ENCODE results near the gene MTF2. TPM values are rescaled to one million over a fixed set of nuclear protein-coding genes. Genes with fewer than 3 reads are reported as not detected.
"Not testable (repeated sequence)": the region's sequence is repeated elsewhere in the genome, so short reads cannot be mapped to it uniquely, and the experiment has no call there.

MTF2 gene
- polyA plus RNA-seq, 3 donors: 16.0 to 56.3 (median 32.5) TPM

DNA sequence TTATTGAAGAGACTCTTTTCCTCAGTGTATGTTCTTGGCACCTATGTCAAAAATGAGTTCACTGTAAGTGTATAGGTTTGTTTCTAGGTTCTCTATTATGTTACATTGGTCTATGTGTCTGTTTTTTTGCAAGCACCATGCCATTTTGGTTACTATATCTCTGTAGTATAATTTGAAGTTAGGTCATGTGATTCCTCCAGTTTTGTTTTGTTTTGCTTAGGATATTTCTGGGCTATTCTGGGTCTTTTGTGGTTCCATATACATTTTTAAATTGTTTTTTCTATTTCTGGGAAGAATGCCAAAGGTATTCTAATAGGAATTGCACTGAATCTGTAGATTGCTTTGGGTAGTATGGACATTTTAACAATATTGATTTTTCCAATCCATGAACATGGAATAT is 87.9 kb downstream of the MTF2 start:
- peaks cover 0 to 9% of the 10 kb centered on the region in 2 donors for H3K9me3 ChIP-seq (replicated peaks in 1 of 2; ENCODE audit: control insufficient read depth in 1 of 2, insufficient read depth in 1 of 2, low read length in 2 of 2)
- H3K4me3 ChIP-seq (replicated peaks in 1 of 3; ENCODE audit: low read depth in 2 of 3, low read length in 3 of 3): no peak overlapping the region
- intact Hi-C loops (cut with micrococcal nuclease): no loop called here
- no peaks in the 10 kb centered on the region for H3K27me3 ChIP-seq (ENCODE audit: control insufficient read depth in 2 of 2, insufficient read depth in 2 of 2, low read length in 2 of 2)
- no peak overlapping the region for H3K27ac ChIP-seq (ENCODE audit: low read depth in 1 of 2, low read length in 2 of 2)
- no peak overlapping the region for H2AFZ ChIP-seq (ENCODE audit: insufficient read depth, low read depth, low read length, poor library complexity, severe bottlenecking)
- H3K79me2 ChIP-seq (ENCODE audit: insufficient read depth, low read length): peaks cover 100% of the 10 kb centered on the region
- peaks cover 99% of the 10 kb centered on the region for H4K20me1 ChIP-seq (ENCODE audit: insufficient read depth, low read length)
- peaks cover 0 to 5% of the 10 kb centered on the region in 2 donors for H3K36me3 ChIP-seq (replicated peaks in 1 of 2; ENCODE audit: control insufficient read depth in 1 of 2, insufficient read depth in 2 of 2, low read length in 2 of 2)
- Mint-ChIP-seq H3K27ac (no peak overlapping the region), H3K36me3 (peaks cover 27 to 59% of the 10 kb centered on the region in 2 donors), H3K4me1 (peaks cover 27% of the 10 kb centered on the region), H3K4me3 (no peak overlapping the region), H3K9me3 (peaks cover 5 to 10% (median 6%) of the 10 kb centered on the region in 7 donors), H3K27me3 (ENCODE audit: low read depth in 3 of 3) (peaks cover 0 to 1% (median 0%) of the 10 kb centered on the region in 3 donors)
- DNase-seq: no peak
- TF ChIP-seq, protein P1, sequence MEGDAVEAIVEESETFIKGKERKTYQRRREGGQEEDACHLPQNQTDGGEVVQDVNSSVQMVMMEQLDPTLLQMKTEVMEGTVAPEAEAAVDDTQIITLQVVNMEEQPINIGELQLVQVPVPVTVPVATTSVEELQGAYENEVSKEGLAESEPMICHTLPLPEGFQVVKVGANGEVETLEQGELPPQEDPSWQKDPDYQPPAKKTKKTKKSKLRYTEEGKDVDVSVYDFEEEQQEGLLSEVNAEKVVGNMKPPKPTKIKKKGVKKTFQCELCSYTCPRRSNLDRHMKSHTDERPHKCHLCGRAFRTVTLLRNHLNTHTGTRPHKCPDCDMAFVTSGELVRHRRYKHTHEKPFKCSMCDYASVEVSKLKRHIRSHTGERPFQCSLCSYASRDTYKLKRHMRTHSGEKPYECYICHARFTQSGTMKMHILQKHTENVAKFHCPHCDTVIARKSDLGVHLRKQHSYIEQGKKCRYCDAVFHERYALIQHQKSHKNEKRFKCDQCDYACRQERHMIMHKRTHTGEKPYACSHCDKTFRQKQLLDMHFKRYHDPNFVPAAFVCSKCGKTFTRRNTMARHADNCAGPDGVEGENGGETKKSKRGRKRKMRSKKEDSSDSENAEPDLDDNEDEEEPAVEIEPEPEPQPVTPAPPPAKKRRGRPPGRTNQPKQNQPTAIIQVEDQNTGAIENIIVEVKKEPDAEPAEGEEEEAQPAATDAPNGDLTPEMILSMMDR (IDR thresholded peaks at IDR 0.05): no peak
- H3K9ac ChIP-seq (ENCODE audit: insufficient read depth, low read length, poor library complexity, severe bottlenecking): no peak overlapping the region
- peaks cover 12 to 21% of the 10 kb centered on the region in 2 donors for H3K4me1 ChIP-seq (ENCODE audit: control insufficient read depth in 1 of 2, insufficient read depth in 2 of 2, low read length in 2 of 2)
- H3K4me2 ChIP-seq (replicated peaks; ENCODE audit: extremely low read depth, low read length, poor library complexity, severe bottlenecking): no peak overlapping the region

DNA sequence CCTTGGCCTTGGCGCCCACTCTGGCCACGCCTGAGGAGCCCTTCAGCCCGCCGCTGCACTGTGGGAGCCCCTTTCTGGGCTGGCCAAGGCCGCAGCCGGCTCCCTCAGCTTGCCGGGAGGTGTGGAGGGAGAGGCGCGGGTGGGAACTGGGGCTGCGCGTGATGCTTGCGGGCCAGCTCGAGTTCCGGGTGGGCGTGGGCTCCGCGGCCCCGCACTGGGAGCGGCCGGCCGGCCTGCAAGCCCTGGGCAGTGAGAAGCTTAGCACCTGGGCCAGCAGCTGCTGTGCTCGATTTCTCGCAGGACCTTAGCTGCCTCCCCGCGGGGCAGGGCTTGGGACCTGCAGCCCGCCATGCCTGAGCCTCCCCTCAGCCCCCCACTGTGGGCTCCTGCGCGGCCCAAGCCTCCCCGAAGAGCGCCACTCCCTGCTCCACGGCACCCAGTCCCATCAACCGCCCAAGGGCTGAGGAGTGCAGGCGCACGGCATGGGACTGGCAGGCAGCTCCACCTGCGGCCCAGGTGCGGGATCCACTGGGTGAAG is 91.1 kb downstream of the MTF2 start:
- DNase-seq; intact Hi-C loops (cut with micrococcal nuclease); H3K4me3 Mint-ChIP-seq; H3K4me3 ChIP-seq (replicated peaks in 1 of 3; ENCODE audit: low read depth in 2 of 3, low read length in 3 of 3); H3K27ac Mint-ChIP-seq; H2AFZ ChIP-seq (ENCODE audit: insufficient read depth, low read depth, low read length, poor library complexity, severe bottlenecking); H3K27me3 ChIP-seq (ENCODE audit: control insufficient read depth in 2 of 2, insufficient read depth in 2 of 2, low read length in 2 of 2); H3K27ac ChIP-seq (ENCODE audit: low read depth in 1 of 2, low read length in 2 of 2); H3K27me3 Mint-ChIP-seq (ENCODE audit: low read depth in 3 of 3); H3K9me3 ChIP-seq (replicated peaks in 1 of 2; ENCODE audit: control insufficient read depth in 1 of 2, insufficient read depth in 1 of 2, low read length in 2 of 2); H3K4me2 ChIP-seq (replicated peaks; ENCODE audit: extremely low read depth, low read length, poor library complexity, severe bottlenecking); H3K9ac ChIP-seq (ENCODE audit: insufficient read depth, low read length, poor library complexity, severe bottlenecking); H3K36me3 ChIP-seq (replicated peaks in 1 of 2; ENCODE audit: control insufficient read depth in 1 of 2, insufficient read depth in 2 of 2, low read length in 2 of 2): not testable (repeated sequence)
- H3K4me1 ChIP-seq (ENCODE audit: control insufficient read depth in 1 of 2, insufficient read depth in 2 of 2, low read length in 2 of 2): peaks cover 12 to 22% of the 10 kb centered on the region in 2 donors
- Mint-ChIP-seq H3K4me1 (peaks cover 40% of the 10 kb centered on the region), H3K9me3 (peaks cover 5 to 10% (median 6%) of the 10 kb centered on the region in 7 donors), H3K36me3 (peaks cover 25 to 58% of the 10 kb centered on the region in 2 donors)
- peaks cover 100% of the 10 kb centered on the region for H3K79me2 ChIP-seq (ENCODE audit: insufficient read depth, low read length)
- WGBS (ENCODE audit: insufficient coverage): 100% methylated on average over 32 of the region's 36 CpGs
- peaks cover 99% of the 10 kb centered on the region for H4K20me1 ChIP-seq (ENCODE audit: insufficient read depth, low read length)
